ENCODE measurements around the gene HOXD3.

Gene HOXD3

GRCh38 chr2:176177580-176178037, 20.5 kb downstream of the HOXD3 start:
- no peak for DNase-seq (ENCODE audit: low read depth)

DNA sequence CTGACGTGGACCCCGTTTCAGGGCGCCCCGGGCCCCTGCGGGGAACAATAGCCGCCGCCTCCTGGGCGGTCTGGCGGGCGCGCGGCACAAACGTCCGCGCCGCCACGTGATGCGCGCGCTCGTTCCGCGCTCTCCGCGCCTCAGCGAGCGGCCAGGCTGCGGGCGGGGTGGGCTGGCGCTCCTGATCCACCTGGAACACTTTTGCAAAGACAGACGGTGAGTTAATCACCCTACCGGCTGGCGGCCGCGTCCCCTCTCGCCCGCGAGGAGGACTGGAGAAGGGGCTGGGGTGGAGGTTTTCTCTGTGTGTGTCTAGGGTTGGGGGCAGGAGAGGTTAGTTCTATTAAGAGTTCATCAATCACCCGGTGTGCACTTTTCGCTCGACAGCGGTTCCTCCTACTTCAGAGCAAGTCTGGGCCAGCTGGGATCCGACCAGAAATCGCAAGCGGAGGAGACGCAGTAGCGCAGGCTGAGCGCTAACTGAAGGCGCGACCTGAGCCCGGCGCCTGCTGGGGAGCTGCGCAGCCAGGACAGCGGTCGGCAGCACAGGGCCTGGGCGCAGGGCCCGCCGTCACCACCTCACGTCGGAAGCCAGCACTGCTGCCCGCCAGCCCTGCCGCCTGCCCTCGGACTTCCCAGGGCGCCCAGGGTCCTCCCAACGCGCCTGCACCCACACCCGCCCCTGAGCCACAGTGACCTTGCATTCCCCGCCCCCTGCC, 21.1 kb downstream of the HOXD3 start:
- no peak for DNase-seq (ENCODE audit: low read depth)

DNA sequence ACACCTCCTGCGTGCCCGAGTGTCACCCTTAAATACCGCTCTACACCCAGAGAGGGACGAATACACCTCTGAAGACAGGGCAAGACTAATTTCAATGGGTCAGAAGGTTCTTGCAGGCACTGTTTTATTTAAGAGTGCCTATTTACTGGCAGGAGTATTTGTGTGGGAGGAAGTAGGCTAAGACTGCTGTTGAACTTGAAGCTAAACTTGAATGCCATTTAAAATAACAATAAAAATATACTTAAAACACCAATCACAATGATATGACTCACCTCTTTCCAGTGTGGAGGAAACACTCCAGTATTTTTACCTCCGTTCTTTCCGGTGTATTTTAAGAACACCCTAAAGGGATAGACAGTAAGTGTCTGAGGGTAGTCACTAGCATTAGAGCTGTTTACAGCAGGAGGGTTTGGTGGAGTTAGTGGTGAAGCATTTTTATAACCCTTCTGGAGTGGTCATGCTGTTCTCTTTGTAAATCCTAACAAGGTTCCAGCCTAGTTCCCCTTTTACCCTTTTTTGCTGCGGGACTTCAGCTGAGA, 21.7 kb downstream of the HOXD3 start:
- no peak for DNase-seq (ENCODE audit: low read depth)

DNA sequence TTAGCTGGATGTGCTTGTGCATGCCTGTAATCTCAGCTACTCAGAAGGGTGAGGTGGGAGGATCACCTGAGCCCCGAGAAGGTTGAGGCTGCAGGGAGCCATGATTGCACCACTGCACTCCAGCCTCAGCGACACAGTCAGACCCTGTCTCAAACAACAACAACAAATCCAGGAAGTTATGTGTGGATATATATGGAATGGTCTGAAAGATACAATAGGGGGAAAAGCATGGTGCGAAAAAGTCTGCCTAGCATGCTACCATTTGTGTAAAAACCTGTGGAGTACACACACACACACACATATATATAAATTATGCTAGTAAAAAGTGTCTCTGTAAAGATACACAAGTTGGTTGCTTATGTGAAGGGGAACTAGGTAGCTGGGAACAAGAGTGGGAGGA, 24.4 kb downstream of the HOXD3 start:
- no peak for DNase-seq (ENCODE audit: low read depth)

GRCh38 chr2:176182671-176183070, 25.6 kb downstream of the HOXD3 start:
- no peak for DNase-seq (ENCODE audit: low read depth)

GRCh38 chr2:176184749-176185148, 27.6 kb downstream of the HOXD3 start:
- no peak for DNase-seq (ENCODE audit: low read depth)

- no peak for DNase-seq (ENCODE audit: low read depth)
Observed at GRCh38 chr2:176186024-176186423, 28.9 kb downstream of the HOXD3 start.

GRCh38 chr2:176187200-176187898, 30.2 kb downstream of the HOXD3 start:
- DNase-seq (ENCODE audit: low read depth), result no peak

DNA sequence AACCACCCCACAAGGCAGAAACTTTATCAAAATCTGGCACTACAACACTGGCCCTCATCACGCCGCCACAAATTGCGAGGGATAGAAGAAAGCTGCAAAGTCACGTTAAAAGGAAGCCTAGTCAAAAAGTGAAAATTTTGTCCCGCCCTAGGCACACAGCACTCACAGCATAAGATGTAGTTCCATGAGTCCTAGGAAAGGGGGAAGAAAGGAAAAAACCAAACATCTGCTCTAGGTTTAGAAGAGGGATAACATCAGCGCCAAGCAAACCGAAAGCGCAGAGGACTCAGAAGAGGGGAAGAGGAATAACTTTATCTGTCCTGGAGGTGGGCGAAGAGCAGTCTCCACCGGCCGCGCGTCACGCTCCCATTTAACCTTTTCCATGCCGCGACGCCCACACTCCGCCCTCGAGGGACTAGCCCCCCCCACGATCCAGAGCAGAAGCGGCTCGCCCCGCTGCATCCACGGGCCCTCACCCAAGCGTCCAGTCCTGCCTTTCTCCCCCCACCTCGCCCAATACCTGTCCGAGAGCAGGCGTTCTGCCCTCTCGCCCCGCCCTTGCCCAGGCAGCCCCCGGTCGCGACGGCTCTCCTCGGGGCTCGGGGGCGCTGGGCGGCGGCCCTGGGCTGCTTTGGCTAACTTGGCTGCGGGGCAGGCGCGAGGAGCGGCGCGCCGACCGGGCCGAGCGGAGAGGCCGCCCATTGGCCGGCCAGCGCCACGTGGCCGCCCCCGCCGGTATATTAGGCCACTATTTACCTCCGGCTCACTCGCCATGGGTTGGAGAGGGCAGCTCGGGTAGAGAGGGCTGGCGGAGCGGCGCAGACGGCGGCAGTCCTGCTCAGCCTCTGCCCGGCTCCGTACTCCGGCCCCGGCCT, 31.0 kb downstream of the HOXD3 start, which contains the start of gene HOXD1:
Gene HOXD1 (plus strand): TSS at position 770 of the 875 bp plus-strand sequence. CDS start 134 bp downstream, outside the sequence.
- DNase-seq (ENCODE audit: low read depth), result no peak

- no peak for DNase-seq (ENCODE audit: low read depth)
Observed at GRCh38 chr2:176188774-176189680, 31.9 kb downstream of the HOXD3 start.

DNA sequence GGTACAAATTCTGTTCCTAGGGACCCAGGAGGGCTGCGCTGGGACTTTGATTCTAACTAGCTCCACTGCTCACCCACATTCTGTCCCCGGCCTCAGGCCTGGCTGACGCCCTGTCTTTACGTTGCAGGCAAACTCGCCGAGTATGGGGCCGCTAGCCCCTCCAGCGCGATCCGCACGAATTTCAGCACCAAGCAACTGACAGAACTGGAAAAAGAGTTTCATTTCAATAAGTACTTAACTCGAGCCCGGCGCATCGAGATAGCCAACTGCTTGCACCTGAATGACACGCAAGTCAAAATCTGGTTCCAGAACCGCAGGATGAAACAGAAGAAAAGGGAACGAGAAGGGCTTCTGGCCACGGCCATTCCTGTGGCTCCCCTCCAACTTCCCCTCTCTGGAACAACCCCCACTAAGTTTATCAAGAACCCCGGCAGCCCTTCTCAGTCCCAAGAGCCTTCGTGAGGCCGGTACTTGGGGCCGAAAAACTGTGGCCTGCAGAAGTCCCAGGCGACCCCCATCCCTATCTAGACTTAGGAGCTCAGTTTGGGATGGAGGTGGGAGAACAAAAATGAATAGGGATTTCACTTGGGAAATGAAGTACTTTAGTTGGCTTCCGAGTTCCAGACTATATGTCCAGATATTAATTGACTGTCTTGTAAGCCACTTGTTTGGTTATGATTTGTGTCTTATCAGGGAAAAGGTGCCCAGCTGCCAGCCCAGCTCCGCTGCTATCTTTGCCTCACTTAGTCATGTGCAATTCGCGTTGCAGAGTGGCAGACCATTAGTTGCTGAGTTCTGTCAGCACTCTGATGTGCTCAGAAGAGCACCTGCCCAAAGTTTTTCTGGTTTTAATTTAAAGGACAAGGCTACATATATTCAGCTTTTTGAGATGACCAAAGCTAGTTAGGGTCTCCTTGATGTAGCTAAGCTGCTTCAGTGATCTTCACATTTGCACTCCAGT, 32.9 kb downstream of the HOXD3 start:
- DNase-seq (ENCODE audit: low read depth), result no peak

DNA sequence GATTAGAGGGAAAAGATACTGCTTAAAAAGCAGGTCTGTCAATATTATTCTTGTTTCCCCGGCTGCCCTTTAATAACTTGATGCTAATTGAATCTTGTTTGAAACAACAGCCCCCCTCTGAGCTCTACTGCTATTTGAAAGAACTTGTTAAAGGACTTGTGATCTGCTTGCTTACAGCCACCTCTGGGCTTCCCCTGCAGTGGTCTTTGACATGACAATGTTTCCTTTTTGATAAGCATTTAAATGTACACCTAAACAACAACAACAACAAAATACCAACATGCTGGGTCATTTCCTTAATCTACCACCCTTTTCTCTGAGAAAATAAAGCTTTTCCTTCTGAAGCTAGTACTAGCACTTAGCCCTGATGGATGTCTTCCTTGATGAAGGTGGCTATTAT, 35.2 kb downstream of the HOXD3 start:
- no peak for DNase-seq (ENCODE audit: low read depth)

GRCh38 chr2:176193048-176193447, 35.9 kb downstream of the HOXD3 start:
- DNase-seq (ENCODE audit: low read depth), result no peak

- no peak for DNase-seq (ENCODE audit: low read depth)
Observed at GRCh38 chr2:176199902-176200301, 42.8 kb downstream of the HOXD3 start.

GRCh38 chr2:176200971-176201370, 43.9 kb downstream of the HOXD3 start:
- DNase-seq (ENCODE audit: low read depth), result no peak

DNA sequence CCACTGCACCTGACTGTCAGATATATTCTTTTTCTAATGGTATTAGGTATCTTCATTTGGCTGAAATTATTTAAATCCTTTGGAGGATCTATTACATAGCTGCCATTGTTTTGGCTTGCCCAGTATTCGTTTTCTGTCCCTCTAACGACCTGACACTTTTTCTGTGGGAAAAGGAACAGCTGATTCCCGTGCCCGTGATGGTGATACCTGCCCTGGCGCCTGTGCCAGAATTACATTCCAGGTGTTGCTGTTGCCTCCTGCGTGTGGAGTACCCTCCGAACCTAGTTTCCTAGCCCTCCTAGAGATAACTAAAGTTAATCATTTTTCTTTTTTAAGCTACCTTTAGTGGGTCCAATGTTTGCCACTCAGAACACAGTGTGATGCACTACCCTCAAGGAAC, 45.4 kb downstream of the HOXD3 start:
- DNase-seq (ENCODE audit: low read depth), result no peak

DNA sequence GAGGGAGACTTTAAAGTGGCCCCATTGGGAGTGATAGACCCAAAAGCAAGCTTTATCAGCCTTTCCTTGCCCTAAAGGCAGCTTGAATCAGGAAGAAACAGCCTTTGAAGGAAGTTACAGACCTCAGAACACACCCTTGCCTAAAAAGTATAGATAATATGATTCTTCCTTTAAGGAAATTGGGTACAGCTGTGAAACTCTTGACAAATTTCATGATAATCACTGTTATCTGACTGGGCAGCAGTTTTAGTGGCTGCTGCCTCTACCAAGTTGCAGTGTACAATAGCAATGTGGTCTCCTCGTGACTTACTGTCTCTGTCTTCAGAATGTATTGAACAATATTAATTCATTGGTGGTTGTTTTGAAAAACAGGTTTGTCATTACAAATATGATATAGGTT, 48.0 kb downstream of the HOXD3 start:
- no peak for DNase-seq (ENCODE audit: low read depth)

GRCh38 chr2:176206136-176206535, 49.0 kb downstream of the HOXD3 start:
- no peak for DNase-seq (ENCODE audit: low read depth)

GRCh38 chr2:176206682-176207081, 49.6 kb downstream of the HOXD3 start:
- no peak for DNase-seq (ENCODE audit: low read depth)

GRCh38 chr2:176211110-176211509, 54.0 kb downstream of the HOXD3 start:
- DNase-seq (ENCODE audit: low read depth), result no peak

Measured in HS-27A (cell line).